HG03442 (cell line): ENCODE measurements around the gene MC4R.
"Not testable (repeated sequence)": the region's sequence is repeated elsewhere in the genome, so short reads cannot be mapped to it uniquely, and the experiment has no call there.

Source experiments
- ATAC-seq: cut with Tn5 transposase; IDR thresholded peaks from one replicate; pipeline ENCODE4 v1.9.1; 2021; ENCODE audit warnings: mild to moderate bottlenecking, moderate library complexity; ENCODE audit not compliant: unreplicated experiment

The MC4R gene

GRCh38 chr18:60372596-60372995, at the start of gene MC4R:
Gene MC4R (minus strand): TSS chr18:60372775. CDS start chr18:60372349, 426 bp downstream.
- ATAC-seq = no peak

DNA sequence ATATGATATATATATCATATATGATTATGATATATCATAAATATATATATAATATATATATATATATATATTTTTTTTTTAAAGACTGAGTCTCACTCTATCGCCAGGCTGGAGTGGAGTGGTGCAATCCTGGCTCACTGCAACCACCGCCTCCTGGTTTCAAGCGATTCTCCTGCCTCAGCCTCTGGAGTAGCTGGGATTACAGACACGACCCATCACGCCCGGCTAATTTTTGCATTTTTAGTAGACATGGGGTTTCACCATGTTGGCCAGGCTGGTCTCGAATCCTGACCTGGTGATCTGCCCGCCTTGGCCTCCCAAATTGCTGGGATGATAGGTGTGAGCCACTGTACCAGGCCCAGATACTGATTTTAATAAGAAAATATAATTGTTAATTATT, 49.7 kb upstream of the MC4R start:
- not testable (repeated sequence) for ATAC-seq

DNA sequence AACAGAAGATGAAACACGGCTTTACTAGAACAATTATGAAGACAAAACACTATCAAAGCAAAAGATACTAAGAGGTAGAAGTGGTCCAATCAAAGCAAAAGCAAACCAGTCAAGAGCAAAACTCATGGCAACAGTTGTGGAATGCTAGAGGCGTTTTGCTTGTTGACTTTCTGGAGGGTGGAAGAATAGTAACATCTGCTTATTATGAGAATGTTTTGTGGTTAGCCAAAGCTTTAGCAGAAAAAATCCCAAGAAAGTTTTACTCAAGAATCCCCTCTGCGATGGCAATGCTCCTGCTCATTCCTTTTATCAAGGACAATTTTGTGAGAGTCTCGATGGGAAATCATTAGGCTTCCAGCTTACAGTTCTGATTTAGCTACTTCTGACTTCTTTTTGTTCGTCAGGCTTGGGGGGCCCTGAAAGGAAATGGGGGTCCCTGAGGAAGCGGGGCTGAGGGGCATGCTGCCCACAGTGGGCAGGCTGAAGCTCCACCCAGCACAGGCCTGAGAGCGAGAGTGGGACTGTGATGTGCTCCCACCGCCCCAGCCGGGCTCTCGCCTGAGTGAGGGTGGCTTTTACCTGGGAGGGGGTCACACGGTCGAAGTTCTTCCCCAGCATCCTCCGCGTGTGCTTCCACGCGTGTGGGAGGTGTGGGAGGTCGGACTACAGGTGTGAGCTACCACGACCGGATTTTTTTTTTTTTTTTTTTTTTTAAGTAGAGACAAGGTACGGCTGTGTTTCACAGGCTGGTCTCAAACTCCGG, 49.0 kb upstream of the MC4R start:
- ATAC-seq = no peak

- ATAC-seq = no peak
Measured at GRCh38 chr18:60417946-60418345, 45.4 kb upstream of the MC4R start.

GRCh38 chr18:60413944-60414547, 41.5 kb upstream of the MC4R start:
- ATAC-seq = no peak

GRCh38 chr18:60411715-60412114, 39.1 kb upstream of the MC4R start:
- no peak for ATAC-seq

DNA sequence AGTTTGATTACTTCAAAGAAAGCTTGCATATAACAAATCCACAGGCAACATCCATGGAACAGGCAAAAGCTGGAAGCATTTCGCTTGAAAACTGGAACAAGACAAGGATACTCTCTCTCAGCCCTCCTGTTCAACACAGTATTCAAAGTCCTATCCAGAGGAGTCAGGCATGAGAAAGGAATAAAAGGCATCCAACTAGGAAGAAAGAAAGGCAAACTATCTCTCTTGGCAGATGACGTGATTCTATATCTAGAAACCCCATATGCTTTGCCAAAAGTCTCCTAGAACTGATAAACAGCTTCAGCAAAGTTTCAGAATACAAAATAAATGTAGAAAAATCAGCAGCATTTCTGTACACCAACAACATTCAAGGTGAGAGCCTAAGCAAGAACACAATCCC, 34.1 kb upstream of the MC4R start:
- ATAC-seq = no peak

DNA sequence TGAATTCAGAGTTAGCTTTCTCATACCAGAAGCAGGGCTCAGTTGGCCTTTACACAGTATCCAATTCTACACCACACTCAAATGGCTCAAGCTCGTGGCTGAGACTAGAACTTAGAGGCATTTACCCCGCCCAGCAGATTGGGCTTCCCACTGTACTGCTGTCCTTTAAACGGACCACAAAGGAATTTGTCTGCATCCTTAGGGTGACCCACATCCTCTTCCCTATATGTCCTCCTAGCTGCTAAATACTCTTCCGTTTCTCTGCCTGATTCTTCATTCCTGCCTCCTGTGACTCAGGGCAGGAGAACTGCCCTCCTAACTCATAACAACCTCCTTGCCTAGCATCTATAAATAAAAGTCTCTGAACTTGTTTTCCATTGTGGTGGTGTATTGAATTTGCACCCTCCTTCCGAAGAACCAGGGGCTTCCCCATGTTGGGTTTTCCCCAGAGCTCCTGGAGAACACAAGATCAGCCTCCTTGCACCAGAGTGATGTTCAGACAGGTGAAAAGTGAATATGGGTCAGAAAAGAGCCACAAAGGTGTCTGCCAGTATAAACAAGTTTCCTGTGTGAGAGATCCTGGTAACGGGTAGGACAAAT, 32.0 kb upstream of the MC4R start:
- no peak for ATAC-seq

DNA sequence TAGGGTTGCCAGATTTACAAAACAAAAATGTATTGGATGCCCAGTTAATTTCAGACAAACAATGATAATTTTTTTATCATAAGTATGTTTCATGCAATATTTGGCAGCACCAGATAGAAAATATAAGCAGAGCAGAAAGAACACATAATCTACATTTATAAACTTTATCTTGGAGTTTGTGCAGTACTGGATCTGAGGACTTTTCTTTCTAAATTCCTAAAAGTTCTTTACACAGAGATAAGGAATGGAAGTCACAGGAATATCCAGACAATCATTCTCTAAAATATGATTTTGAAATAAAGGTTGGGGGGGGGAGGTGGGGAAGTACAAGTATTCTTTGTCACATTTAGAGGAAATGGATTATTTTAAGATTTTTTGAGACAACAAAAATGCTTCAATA, 28.8 kb upstream of the MC4R start:
- no peak for ATAC-seq

DNA sequence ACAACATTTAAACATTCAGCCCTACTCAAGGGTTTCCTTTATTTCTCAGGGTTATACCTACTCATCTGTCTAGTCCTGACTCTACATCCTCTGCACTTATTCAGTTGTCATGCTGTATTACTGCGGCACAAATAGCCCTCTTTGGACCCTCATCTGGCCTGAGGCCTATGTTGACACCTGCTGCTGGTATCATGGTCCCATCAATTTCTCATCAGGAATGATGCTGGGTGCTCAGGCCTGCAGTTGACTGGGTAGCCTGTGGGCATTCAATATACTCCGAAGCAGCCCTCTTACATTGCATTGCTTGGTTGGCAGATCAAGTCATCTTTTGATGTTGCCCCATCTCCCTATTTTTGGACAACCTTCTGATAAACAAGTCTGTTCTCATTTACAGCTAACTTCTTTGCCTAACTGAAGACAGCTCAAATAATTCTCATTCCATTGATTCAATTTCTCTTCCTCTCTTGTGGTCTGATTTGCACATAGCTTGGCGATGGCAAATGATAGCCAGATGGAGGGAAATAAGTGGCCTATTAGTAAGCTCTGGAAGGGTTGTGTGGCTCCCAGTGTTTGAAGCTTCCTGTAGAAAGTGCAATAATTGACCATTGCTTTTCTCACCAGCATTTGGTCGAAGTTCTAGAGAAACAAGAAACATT, 19.1 kb upstream of the MC4R start:
- ATAC-seq = no peak

DNA sequence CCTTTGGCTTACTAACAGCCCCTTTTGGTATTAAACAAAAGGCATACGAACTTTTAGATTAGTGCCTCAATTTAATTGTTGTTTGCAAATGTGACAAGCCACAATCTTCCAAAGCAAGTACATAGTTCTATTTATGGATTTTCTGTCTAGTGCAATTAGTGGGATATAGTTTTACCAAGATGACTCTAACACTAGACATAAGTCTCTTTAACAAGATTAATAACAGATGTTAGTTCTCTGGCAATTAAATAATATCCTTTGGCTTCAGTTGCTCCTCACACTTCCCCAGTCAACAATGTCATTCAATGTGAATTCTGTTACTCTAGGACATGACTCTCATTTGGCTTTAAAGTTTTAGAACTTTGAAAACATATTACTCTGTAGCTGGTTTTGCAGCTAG, 16.7 kb upstream of the MC4R start:
- ATAC-seq = no peak

GRCh38 chr18:60385693-60386092, 13.1 kb upstream of the MC4R start:
- ATAC-seq = no peak

GRCh38 chr18:60383893-60384292, 11.3 kb upstream of the MC4R start:
- ATAC-seq = no peak

GRCh38 chr18:60377778-60378469, 5.3 kb upstream of the MC4R start:
- no peak for ATAC-seq

- no peak for ATAC-seq
Measured at GRCh38 chr18:60372132-60372531, 443 bp downstream of the MC4R start.

GRCh38 chr18:60358516-60358915, 14.1 kb downstream of the MC4R start:
- no peak for ATAC-seq

GRCh38 chr18:60350941-60351340, 21.6 kb downstream of the MC4R start:
- no peak for ATAC-seq

- ATAC-seq = no peak
Measured at GRCh38 chr18:60350150-60350549, 22.4 kb downstream of the MC4R start.

GRCh38 chr18:60347526-60348045, 25.0 kb downstream of the MC4R start:
- ATAC-seq = no peak

- no peak for ATAC-seq
Measured at GRCh38 chr18:60339018-60339417, 33.6 kb downstream of the MC4R start.

DNA sequence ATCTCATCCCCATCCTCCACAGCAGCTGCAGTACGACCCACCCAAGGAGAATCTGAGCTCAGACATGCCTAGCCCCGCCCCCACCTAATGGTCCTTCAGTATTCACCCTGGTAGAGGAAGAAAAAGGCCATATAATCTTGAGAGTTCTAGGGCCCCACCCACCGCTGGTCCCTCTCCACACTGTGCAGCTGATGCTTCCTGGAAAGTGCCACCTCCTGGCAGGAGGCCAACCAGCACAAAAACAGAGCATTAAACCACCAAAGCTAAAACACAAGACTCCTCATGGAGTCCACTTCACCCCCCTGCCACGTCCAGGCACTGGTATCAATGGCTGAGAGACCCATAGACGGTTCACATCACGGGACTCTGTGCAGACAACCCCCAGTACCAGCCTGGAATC, 40.7 kb downstream of the MC4R start:
- no peak for ATAC-seq
